Loucy (cell line): ENCODE data around the gene PLPP6.

Experiments used
- H2AFZ ChIP-seq: fragments of 200-600 bp; sonication (generic); 2 replicates; pipeline ENCODE4 v1.6.0; 2016; ENCODE audit warnings: antibody characterized with exemption, mild to moderate bottlenecking, low read length, moderate library complexity
- H3F3A ChIP-seq: fragments of 200-600 bp; 2 replicates; pipeline ENCODE4 v1.6.0; 2016; ENCODE audit warnings: antibody characterized with exemption, low read depth, mild to moderate bottlenecking
- H3K27me3 ChIP-seq: fragments of 200-600 bp; sonication (generic); 2 replicates; pipeline ENCODE4 v1.6.1; 2014; ENCODE audit warnings: low read length, mild to moderate bottlenecking; ENCODE audit not compliant: insufficient read depth, poor library complexity, severe bottlenecking
- H3K36me3 ChIP-seq: fragments of 200-600 bp; sonication (generic); 2 replicates; pipeline ENCODE4 v1.6.1; 2016; ENCODE audit warnings: low read length; ENCODE audit not compliant: insufficient read depth
- H3K4me1 ChIP-seq: fragments of 200-600 bp; sonication (generic); 2 replicates; pipeline ENCODE4 v1.5.1; 2014; ENCODE audit warnings: low read length, mild to moderate bottlenecking; ENCODE audit not compliant: insufficient read depth, poor library complexity, severe bottlenecking
- H3K4me2 ChIP-seq: fragments of 200-600 bp; sonication (generic); 2 replicates; pipeline ENCODE4 v1.6.0; 2014; ENCODE audit warnings: antibody characterized with exemption, low read length, low read depth, mild to moderate bottlenecking; ENCODE audit not compliant: poor library complexity, severe bottlenecking
- H3K4me3 ChIP-seq: fragments of 200-600 bp; sonication (generic); 2 replicates; pipeline ENCODE4 v1.5.1; 2014; ENCODE audit warnings: low read length, mild to moderate bottlenecking, mixed read lengths; ENCODE audit not compliant: poor library complexity, severe bottlenecking
- H3K79me2 ChIP-seq: fragments of 200-600 bp; sonication (generic); 2 replicates; pipeline ENCODE4 v1.6.1; 2014; ENCODE audit warnings: low read length; ENCODE audit not compliant: insufficient read depth
- H3K9ac ChIP-seq: fragments of 200-600 bp; sonication (generic); 2 replicates; pipeline ENCODE4 v1.6.0; 2014; ENCODE audit warnings: mild to moderate bottlenecking, low read depth, low read length, moderate library complexity; ENCODE audit not compliant: poor library complexity, severe bottlenecking
- H3K9me2 ChIP-seq: fragments of 200-600 bp; sonication (generic); replicated peaks from 2 replicates; pipeline ENCODE4 v1.6.1; 2016; ENCODE audit warnings: low read depth, low read length, mixed read lengths
- H3K9me3 ChIP-seq: fragments of 200-600 bp; sonication (generic); 2 replicates; pipeline ENCODE4 v1.6.1; 2014; ENCODE audit warnings: mild to moderate bottlenecking, antibody characterized with exemption, low read length, low read depth; ENCODE audit not compliant: insufficient read depth
- H4K20me1 ChIP-seq: fragments of 200-600 bp; sonication (generic); 2 replicates; pipeline ENCODE4 v1.6.0; 2014; ENCODE audit warnings: antibody characterized with exemption, low read length, mild to moderate bottlenecking; ENCODE audit not compliant: insufficient read depth, poor library complexity, severe bottlenecking
- EZH2phosphoT487 ChIP-seq: fragments of 200-600 bp; IDR thresholded peaks from 2 replicates; pipeline ENCODE4 v1.6.1; 2018; ENCODE audit warnings: antibody characterized with exemption, mild to moderate bottlenecking, moderate library complexity, borderline replicate concordance
- TF ChIP-seq, protein P1 (sequence below): fragments of 200-600 bp; sonication (generic); conservative IDR thresholded peaks from 2 replicates; pipeline ENCODE4 v1.5.1; 2014; ENCODE audit warnings: mild to moderate bottlenecking, antibody characterized with exemption, low read length

Gene PLPP6

DNA sequence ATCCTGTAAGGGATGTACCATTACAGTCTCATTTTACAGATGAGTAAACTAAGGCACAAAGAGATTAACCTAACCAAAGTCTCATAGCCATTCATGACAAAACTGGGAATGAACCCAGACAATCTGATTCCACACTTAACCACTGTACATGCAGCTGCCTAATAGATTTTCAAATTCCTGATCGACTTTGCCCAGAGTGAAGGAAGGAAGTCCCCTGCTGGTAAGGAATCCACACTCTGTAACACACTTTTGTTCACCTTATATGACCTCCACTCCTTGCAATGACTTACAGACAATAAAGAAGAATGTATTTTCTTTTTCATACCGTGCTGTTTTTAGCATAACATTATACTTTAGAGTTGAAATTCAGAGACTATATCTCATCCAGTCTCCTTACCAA lies 31.3 kb upstream of the PLPP6 start:
- no peaks in the 10 kb centered on the region for H3K9me3 ChIP-seq
- peaks cover 88% of the 10 kb centered on the region for H3K27me3 ChIP-seq
- TF ChIP-seq, protein P1, sequence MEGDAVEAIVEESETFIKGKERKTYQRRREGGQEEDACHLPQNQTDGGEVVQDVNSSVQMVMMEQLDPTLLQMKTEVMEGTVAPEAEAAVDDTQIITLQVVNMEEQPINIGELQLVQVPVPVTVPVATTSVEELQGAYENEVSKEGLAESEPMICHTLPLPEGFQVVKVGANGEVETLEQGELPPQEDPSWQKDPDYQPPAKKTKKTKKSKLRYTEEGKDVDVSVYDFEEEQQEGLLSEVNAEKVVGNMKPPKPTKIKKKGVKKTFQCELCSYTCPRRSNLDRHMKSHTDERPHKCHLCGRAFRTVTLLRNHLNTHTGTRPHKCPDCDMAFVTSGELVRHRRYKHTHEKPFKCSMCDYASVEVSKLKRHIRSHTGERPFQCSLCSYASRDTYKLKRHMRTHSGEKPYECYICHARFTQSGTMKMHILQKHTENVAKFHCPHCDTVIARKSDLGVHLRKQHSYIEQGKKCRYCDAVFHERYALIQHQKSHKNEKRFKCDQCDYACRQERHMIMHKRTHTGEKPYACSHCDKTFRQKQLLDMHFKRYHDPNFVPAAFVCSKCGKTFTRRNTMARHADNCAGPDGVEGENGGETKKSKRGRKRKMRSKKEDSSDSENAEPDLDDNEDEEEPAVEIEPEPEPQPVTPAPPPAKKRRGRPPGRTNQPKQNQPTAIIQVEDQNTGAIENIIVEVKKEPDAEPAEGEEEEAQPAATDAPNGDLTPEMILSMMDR, result no peak
- TF ChIP-seq EZH2phosphoT487, result no peak
- H2AFZ ChIP-seq, result no peak overlapping the region
- H3K4me2 ChIP-seq, result no peak overlapping the region
- H3K36me3 ChIP-seq, result no peaks in the 10 kb centered on the region
- no peaks in the 10 kb centered on the region for H4K20me1 ChIP-seq
- H3K9ac ChIP-seq, result no peak overlapping the region
- H3K9me2 ChIP-seq, result no peaks in the 10 kb centered on the region
- no peak overlapping the region for H3K4me3 ChIP-seq
- no peaks in the 10 kb centered on the region for H3K79me2 ChIP-seq
- no peaks in the 10 kb centered on the region; the same call in 1 of the 2 replicates for H3F3A ChIP-seq
- H3K4me1 ChIP-seq, result no peaks in the 10 kb centered on the region

DNA sequence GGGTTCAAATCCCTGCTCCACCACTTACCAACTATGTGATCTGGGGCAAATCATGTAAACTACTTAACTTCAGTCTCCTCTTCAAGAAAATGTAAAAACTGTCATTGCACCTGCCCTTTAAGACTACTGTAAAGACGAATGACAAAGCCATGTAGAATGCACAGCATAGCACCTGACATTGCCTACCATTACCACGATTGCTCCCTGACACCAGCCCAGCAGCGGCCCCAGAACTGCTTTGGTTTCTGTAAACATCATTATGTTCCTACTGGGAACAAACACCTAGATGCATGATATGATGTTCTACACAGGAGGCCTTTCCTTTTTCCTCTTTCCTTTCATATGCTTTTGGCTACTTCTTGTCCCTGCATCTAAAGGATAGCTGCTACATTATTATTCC lies 23.1 kb upstream of the PLPP6 start:
- no peak for TF ChIP-seq EZH2phosphoT487
- TF ChIP-seq, protein P1, result no peak
- Histone ChIP-seq H3K9ac (no peak overlapping the region), H4K20me1 (no peaks in the 10 kb centered on the region), H3K9me2 (no peaks in the 10 kb centered on the region), H3K27me3 (peaks cover 54% of the 10 kb centered on the region), H2AFZ (no peak overlapping the region), H3F3A (no peaks in the 10 kb centered on the region), H3K79me2 (no peaks in the 10 kb centered on the region), H3K4me1 (no peaks in the 10 kb centered on the region), H3K4me3 (no peak overlapping the region), H3K9me3 (no peaks in the 10 kb centered on the region), H3K36me3 (no peaks in the 10 kb centered on the region), H3K4me2 (no peak overlapping the region)

DNA sequence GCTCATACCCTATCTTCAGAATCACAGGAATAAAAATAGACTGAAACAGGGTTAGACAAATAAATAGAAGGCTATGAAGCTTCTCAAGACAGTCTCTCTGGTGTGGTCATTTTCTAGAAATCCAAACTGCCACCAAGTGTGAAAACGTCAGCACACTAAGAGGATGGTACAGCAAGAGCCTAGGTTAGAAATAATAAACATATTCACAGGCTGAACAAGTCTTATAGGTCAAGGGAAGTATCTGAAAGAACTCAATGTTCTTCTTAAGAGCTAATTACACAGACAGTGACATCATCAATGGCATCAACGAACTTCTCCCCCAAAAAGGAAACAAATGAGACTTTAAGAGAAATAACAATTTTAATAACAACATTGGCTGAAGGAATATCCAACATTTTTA lies 22.7 kb upstream of the PLPP6 start:
- Histone ChIP-seq H2AFZ (no peak overlapping the region), H3K9me3 (no peaks in the 10 kb centered on the region), H3K4me2 (no peak overlapping the region), H3K27me3 (peaks cover 49% of the 10 kb centered on the region), H3K4me1 (no peaks in the 10 kb centered on the region), H3K36me3 (no peaks in the 10 kb centered on the region), H3K9ac (no peak overlapping the region), H3K79me2 (no peaks in the 10 kb centered on the region), H3K9me2 (no peaks in the 10 kb centered on the region), H4K20me1 (no peaks in the 10 kb centered on the region), H3K4me3 (no peak overlapping the region), H3F3A (no peaks in the 10 kb centered on the region)
- TF ChIP-seq, protein P1, result no peak
- no peak for TF ChIP-seq EZH2phosphoT487
